RWPE2 (cell line): ENCODE data around the gene GPR15.

ENCODE experiments used
- ATAC-seq: fragments of 200-7000 bp; cut with Tn5 transposase; 3 replicates; pipeline ENCODE4 v1.9.1; 2021; ENCODE audit warnings: low read depth
- DNase-seq: peaks from one replicate; pipeline ENCODE4 v3.0.0-alpha.2; 2020; ENCODE audit warnings: low spot score
- H3K27ac ChIP-seq: fragments of 450-650 bp; 2 replicates; pipeline ENCODE4 v1.5.1; 2017; ENCODE audit warnings: mild to moderate bottlenecking; ENCODE audit not compliant: poor library complexity, severe bottlenecking
- H3K27me3 ChIP-seq: fragments of 250-450 bp; sonication (Bioruptor Pico); 2 replicates; pipeline ENCODE4 v1.5.1; 2021; ENCODE audit warnings: mild to moderate bottlenecking, moderate library complexity; ENCODE audit not compliant: insufficient read depth, poor library complexity, severe bottlenecking
- H3K36me3 ChIP-seq: fragments of 250-450 bp; sonication (Bioruptor Pico); 2 replicates; pipeline ENCODE4 v1.5.1; 2020; ENCODE audit warnings: low read depth, mild to moderate bottlenecking, moderate library complexity
- H3K4me1 ChIP-seq: fragments of 250-450 bp; sonication (Bioruptor Pico); 2 replicates; pipeline ENCODE4 v1.5.1; 2021; ENCODE audit warnings: mild to moderate bottlenecking, moderate library complexity; ENCODE audit not compliant: insufficient read depth, poor library complexity, severe bottlenecking
- H3K4me3 ChIP-seq: fragments of 250-450 bp; sonication (Bioruptor Pico); 2 replicates; pipeline ENCODE4 v1.5.1; 2021; ENCODE audit warnings: mild to moderate bottlenecking, moderate library complexity; ENCODE audit not compliant: severe bottlenecking
- H3K9me3 ChIP-seq: fragments of 250-450 bp; sonication (Bioruptor Pico); 2 replicates; pipeline ENCODE4 v1.5.1; 2021; ENCODE audit warnings: mild to moderate bottlenecking, moderate library complexity; ENCODE audit not compliant: severe bottlenecking
- CTCF ChIP-seq: fragments of 450-650 bp; IDR thresholded peaks from one replicate; pipeline ENCODE4 v1.5.1; 2017; ENCODE audit warnings: mild to moderate bottlenecking, moderate library complexity; ENCODE audit not compliant: poor library complexity, severe bottlenecking

GPR15 gene

GRCh38 chr3:98540346-98540745 lies 8.6 kb downstream of the GPR15 start:
- ATAC-seq (no peak), DNase-seq (no peak)
- Histone ChIP-seq H3K36me3 (no peaks in the 10 kb centered on the region), H3K9me3 (no peaks in the 10 kb centered on the region), H3K27me3 (no peaks in the 10 kb centered on the region), H3K4me3 (no peak overlapping the region), H3K27ac (no peak overlapping the region), H3K4me1 (no peaks in the 10 kb centered on the region)
- TF ChIP-seq CTCF, result no peak

- Histone ChIP-seq H3K27me3 (no peaks in the 10 kb centered on the region), H3K4me3 (no peak overlapping the region), H3K9me3 (no peaks in the 10 kb centered on the region), H3K27ac (no peak overlapping the region), H3K4me1 (no peaks in the 10 kb centered on the region), H3K36me3 (no peaks in the 10 kb centered on the region)
- no peak for ATAC-seq
- TF ChIP-seq CTCF, result no peak
- no peak for DNase-seq
Measured at GRCh38 chr3:98541695-98542094, 9.9 kb downstream of the GPR15 start.

- DNase-seq, result no peak
- Histone ChIP-seq H3K36me3 (no peaks in the 10 kb centered on the region), H3K4me1 (no peaks in the 10 kb centered on the region), H3K4me3 (no peak overlapping the region), H3K27ac (no peak overlapping the region), H3K9me3 (no peaks in the 10 kb centered on the region), H3K27me3 (no peaks in the 10 kb centered on the region)
- no peak for TF ChIP-seq CTCF
- ATAC-seq, result no peak
Measured at GRCh38 chr3:98542623-98543022, 10.8 kb downstream of the GPR15 start.

- ATAC-seq (no peak), DNase-seq (no peak)
- H3K9me3 ChIP-seq, result no peaks in the 10 kb centered on the region
- no peak overlapping the region for H3K27ac ChIP-seq
- no peaks in the 10 kb centered on the region for H3K4me1 ChIP-seq
- TF ChIP-seq CTCF, result no peak
- H3K27me3 ChIP-seq, result no peaks in the 10 kb centered on the region
- no peaks in the 10 kb centered on the region for H3K36me3 ChIP-seq
- H3K4me3 ChIP-seq, result no peak overlapping the region
Measured at GRCh38 chr3:98545940-98546339, 14.2 kb downstream of the GPR15 start.

GRCh38 chr3:98548544-98548943 lies 16.8 kb downstream of the GPR15 start:
- H3K27ac ChIP-seq, result no peak overlapping the region
- no peaks in the 10 kb centered on the region for H3K4me1 ChIP-seq
- DNase-seq (no peak), ATAC-seq (no peak)
- no peaks in the 10 kb centered on the region for H3K36me3 ChIP-seq
- no peak overlapping the region for H3K4me3 ChIP-seq
- no peak for TF ChIP-seq CTCF
- H3K27me3 ChIP-seq, result no peaks in the 10 kb centered on the region
- no peaks in the 10 kb centered on the region for H3K9me3 ChIP-seq
